B cell (primary cell): ENCODE measurements around the gene CLCN5.

Experiments
- EZH2 ChIP-seq: IDR thresholded peaks from 2 replicates; pipeline ENCODE4 v1.6.1; 2012; ENCODE audit warnings: borderline replicate concordance, low read depth, mild to moderate bottlenecking, moderate library complexity, low read length; ENCODE audit not compliant: insufficient read depth, poor library complexity, severe bottlenecking
- TF ChIP-seq, protein P1 (sequence below): fragments of 200-600 bp; IDR thresholded peaks from one replicate; pipeline ENCODE4 v1.8.0; 2022; ENCODE audit warnings: antibody characterized with exemption, mild to moderate bottlenecking

DNA sequence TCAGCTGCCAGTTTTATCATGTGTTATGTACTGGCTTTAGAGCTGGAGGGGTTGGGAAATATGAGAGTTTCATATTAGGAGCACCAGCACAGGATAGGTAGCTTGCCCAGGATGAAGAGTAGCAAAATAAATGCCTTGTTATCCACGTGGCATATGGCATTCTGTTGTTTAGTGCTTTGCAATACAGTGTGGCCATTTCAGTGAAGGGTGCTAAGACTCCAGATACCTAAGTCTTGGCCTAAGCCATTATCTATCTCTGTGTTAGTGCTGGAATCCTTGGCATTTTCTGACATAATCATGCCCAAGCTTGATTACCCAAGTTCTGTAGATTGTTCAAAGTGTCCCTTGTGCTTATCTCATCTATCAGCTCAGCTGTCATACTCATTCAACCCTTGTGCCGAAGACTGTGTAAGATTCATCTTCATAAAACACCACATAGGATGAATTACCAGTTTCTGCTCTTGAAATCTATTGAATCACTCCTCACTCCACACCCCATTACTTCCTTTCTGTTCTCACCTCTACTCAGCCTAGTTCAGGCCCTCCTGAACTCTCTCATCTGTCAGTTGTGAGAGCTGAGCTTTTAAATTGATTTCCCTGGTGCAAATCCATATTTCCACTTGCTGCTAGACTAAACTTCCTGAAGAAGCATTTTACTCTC lies 73.5 kb downstream of the CLCN5 start:
- TF ChIP-seq, protein P1, sequence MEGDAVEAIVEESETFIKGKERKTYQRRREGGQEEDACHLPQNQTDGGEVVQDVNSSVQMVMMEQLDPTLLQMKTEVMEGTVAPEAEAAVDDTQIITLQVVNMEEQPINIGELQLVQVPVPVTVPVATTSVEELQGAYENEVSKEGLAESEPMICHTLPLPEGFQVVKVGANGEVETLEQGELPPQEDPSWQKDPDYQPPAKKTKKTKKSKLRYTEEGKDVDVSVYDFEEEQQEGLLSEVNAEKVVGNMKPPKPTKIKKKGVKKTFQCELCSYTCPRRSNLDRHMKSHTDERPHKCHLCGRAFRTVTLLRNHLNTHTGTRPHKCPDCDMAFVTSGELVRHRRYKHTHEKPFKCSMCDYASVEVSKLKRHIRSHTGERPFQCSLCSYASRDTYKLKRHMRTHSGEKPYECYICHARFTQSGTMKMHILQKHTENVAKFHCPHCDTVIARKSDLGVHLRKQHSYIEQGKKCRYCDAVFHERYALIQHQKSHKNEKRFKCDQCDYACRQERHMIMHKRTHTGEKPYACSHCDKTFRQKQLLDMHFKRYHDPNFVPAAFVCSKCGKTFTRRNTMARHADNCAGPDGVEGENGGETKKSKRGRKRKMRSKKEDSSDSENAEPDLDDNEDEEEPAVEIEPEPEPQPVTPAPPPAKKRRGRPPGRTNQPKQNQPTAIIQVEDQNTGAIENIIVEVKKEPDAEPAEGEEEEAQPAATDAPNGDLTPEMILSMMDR, result no peak
- no peak for TF ChIP-seq EZH2
